SIG-M5 treated with dmso at 0.1 percent for 504 hours (cell line): ENCODE data around the gene SFRP2.

Source experiments
- DNase-seq: peaks from one replicate; lab custom pipeline; 2025; ENCODE audit not compliant: unreplicated experiment; lab: John Stamatoyannopoulos, UW

The SFRP2 gene

GRCh38 chr4:153777421-153777820, 11.5 kb downstream of the SFRP2 start:
- DNase-seq: no peak

- no peak for DNase-seq
Measured at GRCh38 chr4:153776601-153777000, 12.3 kb downstream of the SFRP2 start.

GRCh38 chr4:153773236-153773690, 15.6 kb downstream of the SFRP2 start:
- DNase-seq: peak; percentile 23

- peak; percentile 66 for DNase-seq
Measured at GRCh38 chr4:153771046-153771445, 17.8 kb downstream of the SFRP2 start.

GRCh38 chr4:153766758-153767157, 22.1 kb downstream of the SFRP2 start:
- no peak for DNase-seq

GRCh38 chr4:153765894-153766293, 23.0 kb downstream of the SFRP2 start:
- DNase-seq: no peak

GRCh38 chr4:153764601-153765368, 24.1 kb downstream of the SFRP2 start:
- no peak for DNase-seq

- DNase-seq: no peak
Measured at GRCh38 chr4:153763404-153763803, 25.5 kb downstream of the SFRP2 start.

- no peak for DNase-seq
Measured at GRCh38 chr4:153759407-153760316, 29.2 kb downstream of the SFRP2 start, which contains the start of gene RNF175. Gene RNF175, minus strand, starts transcription at chr4:153760024. Its CDS starts 162 bp downstream, at chr4:153759862.

GRCh38 chr4:153758688-153759406, 30.0 kb downstream of the SFRP2 start:
- no peak for DNase-seq

- DNase-seq: no peak
Measured at GRCh38 chr4:153758136-153758535, 30.7 kb downstream of the SFRP2 start.

GRCh38 chr4:153757407-153757806, 31.5 kb downstream of the SFRP2 start:
- no peak for DNase-seq

GRCh38 chr4:153755186-153755585, 33.7 kb downstream of the SFRP2 start:
- no peak for DNase-seq

GRCh38 chr4:153750197-153750817, 38.6 kb downstream of the SFRP2 start:
- DNase-seq: peak; percentile 82

GRCh38 chr4:153748378-153748777, 40.5 kb downstream of the SFRP2 start:
- peak; percentile 29 for DNase-seq

- DNase-seq: no peak
Measured at GRCh38 chr4:153747406-153747955, 41.4 kb downstream of the SFRP2 start.

- no peak for DNase-seq
Measured at GRCh38 chr4:153745651-153746050, 43.2 kb downstream of the SFRP2 start.

GRCh38 chr4:153741541-153741940, 47.3 kb downstream of the SFRP2 start:
- peak; percentile 5 for DNase-seq

- no peak for DNase-seq
Measured at GRCh38 chr4:153735906-153736461, 52.9 kb downstream of the SFRP2 start.
